DND-41 (cell line): ENCODE data around the gene CNDP2.

Experiments
- ATAC-seq: fragments of 200-7000 bp; cut with Tn5 transposase; 3 replicates; pipeline ENCODE4 v1.9.1; 2021; ENCODE audit warnings: low read depth; ENCODE audit not compliant: insufficient read depth
- DNase-seq: peaks from one replicate; pipeline ENCODE4 v3.0.0-alpha.2; 2020
- H2AFZ ChIP-seq: 2 replicates; pipeline ENCODE4 v1.6.0; 2012; ENCODE audit warnings: low read depth, low read length
- H3K27ac ChIP-seq: 2 replicates; pipeline ENCODE4 v1.5.1; 2012; ENCODE audit warnings: low read length, inconsistent platforms
- H3K27me3 ChIP-seq: fragments of 200-600 bp; sonication (generic); 2 replicates; pipeline ENCODE4 v1.6.0; 2012; ENCODE audit warnings: low read length, mild to moderate bottlenecking, inconsistent platforms; ENCODE audit not compliant: insufficient read depth, poor library complexity
- H3K36me3 ChIP-seq: 2 replicates; pipeline ENCODE4 v1.5.1; 2012; ENCODE audit warnings: low read length, inconsistent platforms; ENCODE audit not compliant: insufficient read depth
- H3K4me1 ChIP-seq: 2 replicates; pipeline ENCODE4 v1.5.1; 2012; ENCODE audit warnings: mild to moderate bottlenecking, low read length; ENCODE audit not compliant: insufficient read depth
- H3K4me2 ChIP-seq: 2 replicates; pipeline ENCODE4 v1.6.0; 2012; ENCODE audit warnings: mild to moderate bottlenecking, moderate library complexity, low read length, inconsistent platforms; ENCODE audit not compliant: insufficient read depth
- H3K4me3 ChIP-seq, 2 experiments: fragments of 200-600 bp in 1 of 2; shearing (Covaris generic) in 1 of 2; 2 replicates each; pipeline ENCODE4 v1.5.1; 2012 to 2016; ENCODE audit warnings: inconsistent platforms in 2 of 2, low read length in 2 of 2, mild to moderate bottlenecking in 2 of 2, low read depth in 1 of 2, moderate library complexity in 1 of 2
- H3K79me2 ChIP-seq: 2 replicates; pipeline ENCODE4 v1.6.0; 2012; ENCODE audit warnings: low read length, inconsistent platforms; ENCODE audit not compliant: insufficient read depth
- H3K9ac ChIP-seq: 2 replicates; pipeline ENCODE4 v1.6.0; 2012; ENCODE audit warnings: low read depth, mild to moderate bottlenecking, inconsistent platforms, low read length, moderate library complexity
- H3K9me3 ChIP-seq: 2 replicates; pipeline ENCODE4 v1.5.1; 2012; ENCODE audit warnings: low read length, moderate library complexity, mild to moderate bottlenecking, inconsistent platforms; ENCODE audit not compliant: insufficient read depth, severe bottlenecking
- H4K20me1 ChIP-seq: 2 replicates; pipeline ENCODE4 v1.6.0; 2012; ENCODE audit warnings: low read length; ENCODE audit not compliant: insufficient read depth
- CTCF ChIP-seq: IDR thresholded peaks from 2 replicates; pipeline ENCODE4 v1.5.1; 2012; ENCODE audit warnings: borderline replicate concordance, low read length, moderate library complexity, mild to moderate bottlenecking; ENCODE audit not compliant: poor library complexity, severe bottlenecking; ENCODE audit errors: extremely low read depth
- EZH2 ChIP-seq: IDR thresholded peaks from 3 replicates; pipeline ENCODE4 v1.6.1; 2012; ENCODE audit warnings: borderline replicate concordance, low read depth, mild to moderate bottlenecking, moderate library complexity, low read length, inconsistent platforms; ENCODE audit not compliant: severe bottlenecking

The CNDP2 gene

DNA sequence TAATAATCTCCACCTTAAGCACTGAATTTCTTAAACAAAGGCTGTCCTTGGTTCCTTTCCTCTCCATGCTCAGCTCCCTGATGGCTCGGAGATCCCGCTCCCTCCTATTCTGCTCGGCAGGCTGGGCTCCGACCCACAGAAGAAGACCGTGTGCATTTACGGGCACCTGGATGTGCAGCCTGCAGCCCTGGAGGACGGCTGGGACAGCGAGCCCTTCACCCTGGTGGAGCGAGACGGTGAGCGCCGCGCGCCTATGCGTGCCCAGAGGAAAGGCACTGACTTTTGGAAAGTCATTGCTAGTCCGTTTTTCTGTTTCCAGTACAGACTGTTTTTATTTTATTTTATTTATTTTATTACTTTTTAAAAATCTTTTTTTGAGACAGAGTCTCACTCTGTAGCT is 9.6 kb downstream of the CNDP2 start:
- Histone ChIP-seq H3K4me2 (no peak overlapping the region), H3K27ac (no peak overlapping the region), H3K9ac (no peak overlapping the region), H3K79me2 (peaks cover 13% of the 10 kb centered on the region), H3K4me1 (0 out of 2 replicates have a peak, but pooled peaks cover 4% of the 10 kb centered on the region), H2AFZ (no peak overlapping the region), H3K4me3 (no peak overlapping the region), H3K27me3 (no peaks in the 10 kb centered on the region), H3K36me3 (peaks cover 93% of the 10 kb centered on the region), H4K20me1 (peaks cover 11% of the 10 kb centered on the region; the same call in 1 of the 2 replicates), H3K9me3 (no peaks in the 10 kb centered on the region)
- TF ChIP-seq CTCF (no peak), EZH2 (no peak)
- DNase-seq (no peak), ATAC-seq (no peak; the same call in 2 of the 3 replicates)

- TF ChIP-seq CTCF, result no peak
- TF ChIP-seq EZH2, result no peak
- Histone ChIP-seq H3K4me3 (no peak overlapping the region), H3K27ac (no peak overlapping the region), H3K79me2 (peaks cover 5% of the 10 kb centered on the region), H3K4me1 (no peaks in the 10 kb centered on the region), H3K4me2 (no peak overlapping the region), H3K36me3 (peaks cover 91% of the 10 kb centered on the region), H3K9me3 (no peaks in the 10 kb centered on the region), H3K9ac (no peak overlapping the region), H2AFZ (no peak overlapping the region), H3K27me3 (no peaks in the 10 kb centered on the region), H4K20me1 (peaks cover 11% of the 10 kb centered on the region; the same call in 1 of the 2 replicates)
- ATAC-seq (no peak), DNase-seq (no peak)
These were observed 10.4 kb downstream of the CNDP2 start for GRCh38 chr18:74506448-74507084.

DNA sequence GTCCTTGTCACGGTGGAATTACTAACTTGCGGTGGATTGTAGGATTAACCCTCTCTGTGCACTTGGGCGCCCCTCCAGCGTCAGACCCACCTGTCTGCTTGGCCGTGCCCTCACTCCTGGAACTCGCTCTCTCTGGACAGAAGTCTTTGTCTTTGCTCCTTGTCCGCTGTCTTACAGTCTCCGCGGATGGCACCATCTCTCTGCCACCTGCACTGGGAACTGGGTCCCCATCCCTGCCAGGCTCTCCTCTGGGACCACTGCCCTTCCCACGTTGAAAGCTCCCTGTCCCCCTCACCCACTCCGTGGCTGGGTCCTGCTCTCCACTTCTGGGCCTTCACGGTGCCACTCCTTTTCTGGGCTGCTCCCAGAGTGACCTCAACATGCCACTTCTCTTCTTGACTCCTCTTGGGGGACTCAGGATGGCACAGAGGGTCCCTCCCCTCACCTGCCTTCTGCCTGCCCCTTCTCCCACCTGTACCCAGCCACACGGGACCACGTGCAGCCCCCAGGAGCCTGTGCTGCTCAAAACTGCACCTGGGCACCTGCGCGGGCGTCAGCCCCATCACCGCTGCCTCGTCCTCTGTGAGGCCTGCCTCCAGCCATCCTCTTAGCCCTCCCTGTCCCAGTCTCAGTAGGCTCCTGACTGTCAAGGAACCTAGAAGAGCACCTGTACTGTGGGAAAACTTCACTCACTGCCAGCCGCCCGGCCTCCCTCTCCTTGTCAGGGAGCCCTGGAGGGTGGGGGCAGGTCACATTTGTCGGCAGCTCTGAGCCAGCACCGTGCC is 11.1 kb downstream of the CNDP2 start:
- H3K4me2 ChIP-seq, result no peak overlapping the region
- no peaks in the 10 kb centered on the region for H3K9me3 ChIP-seq
- H3K79me2 ChIP-seq, result no peaks in the 10 kb centered on the region; the same call in 1 of the 2 replicates
- H3K9ac ChIP-seq, result no peak overlapping the region
- ATAC-seq (no peak), DNase-seq (no peak)
- H3K4me3 ChIP-seq, result no peak overlapping the region
- no peaks in the 10 kb centered on the region for H3K4me1 ChIP-seq
- H3K36me3 ChIP-seq, result peaks cover 93% of the 10 kb centered on the region
- no peak overlapping the region for H2AFZ ChIP-seq
- no peaks in the 10 kb centered on the region for H3K27me3 ChIP-seq
- H3K27ac ChIP-seq, result no peak overlapping the region
- TF ChIP-seq CTCF, result no peak
- no peak for TF ChIP-seq EZH2
- peaks cover 14% of the 10 kb centered on the region for H4K20me1 ChIP-seq
